Measurements from ENCODE around the gene GLIS2. TPM values are rescaled to one million over a fixed set of nuclear protein-coding genes. Genes with fewer than 3 reads are reported as not detected.

Gene GLIS2
- total RNA-seq (2014; rRNA removed; shearing (Covaris generic)) = 0.84 and 2.8 TPM in 2 replicates
- 8.6 and 9.5 TPM in 2 replicates for polyA plus RNA-seq (2015; cell fraction: cytosol; rRNA removed)
- 6.5 and 7.0 TPM in 2 replicates for polyA plus RNA-seq (2015; cell fraction: nucleus; rRNA removed)

GRCh38 chr16:4315186-4316107 lies at the start of gene GLIS2:
TSS of gene GLIS2 (plus strand) at chr16:4316067. CDS start at chr16:4332281, 16,214 bp downstream.
- DNase-seq (ENCODE audit: low read depth) = peak; percentile 58

- peak; percentile 23 for DNase-seq (ENCODE audit: low read depth)
Measured at GRCh38 chr16:4266372-4266771, 49.5 kb upstream of the GLIS2 start.

- DNase-seq (ENCODE audit: low read depth) = no peak
Measured at GRCh38 chr16:4270091-4270490, 45.8 kb upstream of the GLIS2 start.

GRCh38 chr16:4270595-4270994 lies 45.3 kb upstream of the GLIS2 start:
- no peak for DNase-seq (ENCODE audit: low read depth)

- DNase-seq (ENCODE audit: low read depth) = peak; percentile 89
Measured at GRCh38 chr16:4271176-4272113, 44.4 kb upstream of the GLIS2 start.

GRCh38 chr16:4272114-4272956 lies 43.5 kb upstream of the GLIS2 start:
- peak; percentile 39 for DNase-seq (ENCODE audit: low read depth)

- DNase-seq (ENCODE audit: low read depth) = peak; percentile 80
Measured at GRCh38 chr16:4273858-4274311, 42.0 kb upstream of the GLIS2 start.

GRCh38 chr16:4275861-4276260 lies 40.0 kb upstream of the GLIS2 start:
- DNase-seq (ENCODE audit: low read depth) = no peak

- no peak for DNase-seq (ENCODE audit: low read depth)
Measured at GRCh38 chr16:4277987-4278513, 37.8 kb upstream of the GLIS2 start.

- DNase-seq (ENCODE audit: low read depth) = no peak
Measured at GRCh38 chr16:4280625-4281024, 35.2 kb upstream of the GLIS2 start.

- no peak for DNase-seq (ENCODE audit: low read depth)
Measured at GRCh38 chr16:4283441-4283840, 32.4 kb upstream of the GLIS2 start.

- DNase-seq (ENCODE audit: low read depth) = peak; percentile 57
Measured at GRCh38 chr16:4283939-4284338, 31.9 kb upstream of the GLIS2 start.

- no peak for DNase-seq (ENCODE audit: low read depth)
Measured at GRCh38 chr16:4285167-4285566, 30.7 kb upstream of the GLIS2 start.

GRCh38 chr16:4288148-4288921 lies 27.5 kb upstream of the GLIS2 start:
- DNase-seq (ENCODE audit: low read depth) = peak; percentile 75

GRCh38 chr16:4290236-4290830 lies 25.5 kb upstream of the GLIS2 start:
- peak; percentile 84 for DNase-seq (ENCODE audit: low read depth)

- DNase-seq (ENCODE audit: low read depth) = no peak
Measured at GRCh38 chr16:4291699-4292098, 24.2 kb upstream of the GLIS2 start.

- no peak for DNase-seq (ENCODE audit: low read depth)
Measured at GRCh38 chr16:4293181-4293716, 22.6 kb upstream of the GLIS2 start.

- peak; percentile 78 for DNase-seq (ENCODE audit: low read depth)
Measured at GRCh38 chr16:4293822-4294457, 21.9 kb upstream of the GLIS2 start.
